Stimulated activated CD8-positive, alpha-beta memory T cell treated with anti-CD3 and anti-CD28 coated beads, Interleukin-4, amount 100 ng/mL, for 4 hours (primary cell): ENCODE data around the gene ADGRB2.

Source experiments
- DNase-seq, 2 donors: peaks; one replicate each; pipeline ENCODE4 v3.0.0-alpha.2; 2020; ENCODE audit warnings: low read depth in 2 of 2, low spot score in 1 of 2

Gene ADGRB2

GRCh38 chr1:31703431-31704270, 60.5 kb downstream of the ADGRB2 start, which contains the start of gene COL16A1:
TSS of gene COL16A1 (minus strand) at chr1:31704017. CDS start at chr1:31702193, 1,824 bp downstream.
- DNase-seq = no peak

GRCh38 chr1:31702836-31703404, 61.2 kb downstream of the ADGRB2 start:
- no peak for DNase-seq

GRCh38 chr1:31701091-31701736, 62.9 kb downstream of the ADGRB2 start:
- DNase-seq = no peak

- DNase-seq = no peak
Observed at GRCh38 chr1:31700468-31701090, 63.6 kb downstream of the ADGRB2 start.

- DNase-seq = no peak
Observed at GRCh38 chr1:31699341-31699891, 64.7 kb downstream of the ADGRB2 start.

GRCh38 chr1:31697369-31697984, 66.7 kb downstream of the ADGRB2 start:
- DNase-seq = no peak

GRCh38 chr1:31696242-31696641, 67.9 kb downstream of the ADGRB2 start:
- DNase-seq = no peak

GRCh38 chr1:31695327-31695726, 68.8 kb downstream of the ADGRB2 start:
- no peak for DNase-seq

GRCh38 chr1:31694964-31695313, 69.2 kb downstream of the ADGRB2 start:
- no peak for DNase-seq

GRCh38 chr1:31694069-31694963, 69.8 kb downstream of the ADGRB2 start:
- DNase-seq = no peak

- no peak for DNase-seq
Observed at GRCh38 chr1:31693231-31693630, 70.9 kb downstream of the ADGRB2 start.

- DNase-seq = no peak
Observed at GRCh38 chr1:31691951-31692350, 72.2 kb downstream of the ADGRB2 start.

GRCh38 chr1:31691446-31691845, 72.7 kb downstream of the ADGRB2 start:
- DNase-seq = no peak

- no peak for DNase-seq
Observed at GRCh38 chr1:31690921-31691320, 73.2 kb downstream of the ADGRB2 start.

GRCh38 chr1:31689854-31690253, 74.3 kb downstream of the ADGRB2 start:
- DNase-seq = no peak

GRCh38 chr1:31689379-31689778, 74.8 kb downstream of the ADGRB2 start:
- DNase-seq = no peak

- DNase-seq = no peak
Observed at GRCh38 chr1:31688233-31688918, 75.8 kb downstream of the ADGRB2 start.

GRCh38 chr1:31687601-31688000, 76.5 kb downstream of the ADGRB2 start:
- DNase-seq = no peak

- DNase-seq = no peak
Observed at GRCh38 chr1:31685795-31686194, 78.3 kb downstream of the ADGRB2 start.
